ENCODE measurements around the gene SQOR.

Gene SQOR

DNA sequence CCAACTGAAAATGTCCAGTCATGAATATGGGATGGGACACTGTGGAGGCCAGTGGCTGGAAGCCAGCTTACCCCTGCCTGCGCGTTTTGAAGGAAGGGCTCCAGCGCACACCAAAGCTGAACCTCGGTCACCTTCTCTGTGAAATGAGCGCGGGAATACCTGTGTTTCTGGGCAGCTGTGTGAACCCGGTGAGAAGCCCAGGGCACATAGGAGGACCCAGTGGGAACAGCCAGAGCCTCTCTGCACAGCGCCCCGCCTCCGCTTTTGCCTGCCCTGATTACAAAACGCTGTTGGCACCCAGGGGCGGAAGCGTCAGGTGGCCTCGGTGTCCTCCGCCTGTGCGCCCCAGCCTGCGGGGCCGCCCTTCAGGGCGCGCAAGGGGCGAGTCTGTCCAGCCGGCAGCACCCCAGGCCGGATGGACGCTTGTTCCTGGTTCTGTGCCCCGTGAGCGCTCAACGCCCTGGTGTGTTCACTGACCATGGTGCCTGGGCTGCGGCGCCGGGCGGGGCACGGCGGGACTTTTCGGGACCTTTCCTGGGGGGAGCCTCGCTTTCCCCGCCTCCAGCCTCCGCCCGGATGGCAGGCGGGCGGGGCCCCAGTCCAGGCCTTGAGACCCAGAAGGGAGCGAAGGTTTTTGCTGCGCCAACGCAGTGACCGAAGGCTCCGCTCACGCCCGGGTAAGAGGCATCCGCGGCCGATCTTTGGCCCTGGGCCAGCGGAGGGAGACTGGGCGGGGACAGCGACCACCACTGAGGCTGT, at the start of gene SQOR:
Gene SQOR, plus strand, starts transcription at position 598 of the 759 bp plus-strand sequence. CDS start 23,895 bp downstream, outside the sequence.
- no peak for DNase-seq

DNA sequence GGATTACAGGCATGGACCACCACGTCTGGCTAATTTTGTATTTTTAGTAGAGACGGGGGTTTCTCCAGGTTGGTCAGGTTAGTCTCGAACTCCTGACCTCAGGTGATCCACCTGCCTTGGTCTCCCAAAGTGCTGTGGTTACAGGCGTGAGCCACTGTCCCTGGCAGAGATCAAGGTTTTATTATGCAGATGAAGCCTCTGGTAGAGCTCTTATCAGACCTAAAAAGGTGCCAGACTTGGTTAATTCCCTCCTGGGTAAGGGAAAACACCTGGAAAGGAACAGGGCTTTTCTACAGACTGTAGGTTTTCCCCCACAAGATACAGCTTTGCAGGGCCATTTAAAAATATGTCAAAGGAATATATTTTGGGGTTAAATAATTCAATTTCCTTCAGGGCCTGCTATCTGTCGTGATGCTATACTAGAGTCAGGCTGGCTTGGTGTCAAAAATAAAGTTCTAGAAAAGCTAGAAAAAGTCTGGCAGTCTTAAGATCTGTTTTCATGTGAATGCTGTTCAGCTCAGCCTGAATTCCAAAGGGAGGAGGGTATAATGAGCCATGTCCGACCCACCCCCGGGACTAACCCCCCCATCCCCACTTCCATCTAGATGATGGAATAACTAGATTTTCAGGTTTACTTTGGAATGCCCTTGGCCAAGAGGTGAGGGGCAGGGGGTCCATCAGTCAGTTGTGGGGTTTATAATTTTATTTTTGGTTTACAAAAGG, 49.6 kb upstream of the SQOR start:
- DNase-seq = no peak

DNA sequence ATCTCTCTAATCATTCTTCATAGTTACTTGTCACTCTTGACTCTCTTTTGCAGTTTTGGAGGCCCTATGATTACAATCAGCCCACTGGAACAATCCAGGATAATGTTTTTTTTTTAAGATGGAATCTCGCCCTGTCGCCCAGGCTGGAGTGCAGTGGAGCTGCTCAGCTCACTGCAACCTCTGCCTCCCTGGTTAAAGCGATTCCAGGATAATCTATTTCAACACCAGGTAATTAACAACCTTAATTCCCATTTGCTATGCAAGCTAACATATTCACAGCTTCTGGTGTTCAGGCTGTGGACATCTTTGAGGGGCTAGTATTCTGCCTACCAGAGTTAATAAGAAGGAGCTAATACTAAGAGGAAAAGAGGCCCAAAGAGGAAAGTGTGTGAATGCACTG, 48.7 kb upstream of the SQOR start:
- DNase-seq = no peak

DNA sequence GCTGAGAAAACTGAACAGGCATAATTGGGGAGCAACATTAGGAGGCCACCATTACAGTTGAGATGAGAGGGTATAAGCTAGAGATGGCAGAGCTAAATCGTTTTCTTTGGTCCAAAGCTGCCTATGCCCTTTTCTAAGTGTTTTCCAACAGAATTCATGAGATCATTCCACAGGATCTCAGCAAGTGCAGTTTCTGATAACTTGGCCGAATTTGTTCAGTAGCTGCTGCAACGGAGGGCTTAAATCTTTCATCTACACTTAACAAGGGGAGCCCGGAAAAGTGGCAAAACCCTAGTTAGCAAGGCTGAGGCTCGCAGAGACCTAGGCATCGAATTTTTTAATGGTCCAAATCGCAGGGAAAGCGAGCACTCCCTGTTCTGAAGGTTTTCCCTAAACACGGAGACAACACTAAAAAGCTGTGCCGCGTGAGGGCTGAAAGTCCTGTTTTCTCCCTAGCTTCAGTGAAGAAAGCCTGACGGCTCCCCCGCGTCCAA, 48.2 kb upstream of the SQOR start:
- DNase-seq = no peak

DNA sequence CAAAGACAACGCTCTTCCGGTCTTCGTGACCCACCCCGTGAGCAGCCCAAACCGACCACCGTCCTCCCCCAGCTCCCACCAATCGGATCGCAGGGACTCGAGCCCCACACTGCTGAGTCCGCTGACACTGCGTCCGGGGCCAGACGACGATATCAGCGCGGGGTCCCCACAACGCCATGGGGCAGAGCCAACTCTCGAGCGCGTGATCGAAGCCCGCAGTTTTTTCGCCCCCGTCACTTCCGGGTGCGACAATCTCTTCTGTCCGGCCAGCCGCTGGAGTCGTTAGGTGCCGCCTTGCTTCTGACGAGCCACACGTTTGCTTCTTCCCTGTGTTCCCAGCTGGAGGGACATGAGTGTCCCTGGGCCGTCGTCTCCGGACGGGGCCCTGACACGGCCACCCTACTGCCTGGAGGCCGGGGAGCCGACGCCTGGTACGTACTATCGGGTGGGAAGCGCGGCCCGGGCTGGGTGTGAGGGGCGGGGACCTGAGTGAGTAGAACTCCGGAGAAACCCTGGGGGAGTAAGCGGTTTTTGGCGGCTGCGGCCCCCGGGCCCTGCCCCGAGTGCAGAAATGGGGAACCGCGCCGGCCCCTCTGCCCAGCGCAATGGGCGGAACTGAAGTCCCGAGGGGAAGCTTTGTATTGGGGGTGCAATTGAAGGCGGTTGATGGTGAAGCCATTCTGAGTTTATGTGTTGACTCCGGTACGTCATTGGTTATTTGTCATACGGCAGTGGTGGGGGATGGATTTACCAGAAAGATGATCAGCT, 47.5 kb upstream of the SQOR start, which contains the start of gene BLOC1S6:
Gene BLOC1S6, plus strand, starts transcription at position 285 of the 768 bp plus-strand sequence. Its CDS starts 65 bp downstream, at position 350.
- peak; percentile 99 for DNase-seq

DNA sequence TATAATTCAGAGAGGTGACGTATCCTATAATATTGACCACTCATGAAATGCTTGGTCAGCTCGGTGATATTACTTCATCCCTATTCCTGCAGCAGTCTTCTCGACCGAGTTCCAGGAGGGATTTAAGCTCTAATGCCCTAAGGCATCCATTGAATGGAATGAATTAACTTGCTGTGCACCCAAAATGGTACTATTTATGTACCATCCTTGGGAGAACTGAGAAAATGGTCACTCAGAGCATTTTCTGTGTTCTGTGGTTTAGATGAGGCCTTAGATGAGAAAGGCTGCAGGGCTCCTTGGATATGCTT, 47.0 kb upstream of the SQOR start:
- DNase-seq = no peak

DNA sequence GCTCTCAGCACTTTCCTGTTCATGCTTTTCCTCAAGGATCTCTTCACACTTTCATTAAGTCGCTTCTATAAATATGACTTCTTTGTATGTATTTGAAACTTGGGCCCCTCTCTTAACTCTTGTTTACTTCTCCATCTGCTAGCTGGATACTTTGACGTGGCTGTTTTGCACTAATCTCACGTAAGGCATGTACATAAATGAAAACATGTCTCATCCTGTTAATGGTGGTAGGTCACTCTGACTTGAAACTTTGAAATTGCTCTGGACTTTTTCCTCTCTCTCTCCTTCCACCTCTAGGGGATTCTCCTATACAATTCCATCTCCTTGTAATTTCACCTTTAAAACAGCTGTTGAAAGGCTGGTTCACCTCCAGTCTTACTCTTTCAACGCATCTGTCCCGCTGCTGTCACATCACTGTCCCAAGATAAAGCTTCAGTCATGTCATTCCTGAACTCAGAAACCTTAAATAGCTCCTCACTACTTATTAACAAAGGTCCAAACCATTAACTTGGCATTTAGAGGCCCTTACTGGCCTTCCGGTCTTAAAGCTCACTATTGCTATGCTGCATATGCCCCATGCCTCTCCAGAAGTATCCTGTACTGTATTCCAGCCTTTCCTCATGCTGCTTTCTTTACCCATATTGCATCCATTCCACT, 46.5 kb upstream of the SQOR start:
- no peak for DNase-seq

DNA sequence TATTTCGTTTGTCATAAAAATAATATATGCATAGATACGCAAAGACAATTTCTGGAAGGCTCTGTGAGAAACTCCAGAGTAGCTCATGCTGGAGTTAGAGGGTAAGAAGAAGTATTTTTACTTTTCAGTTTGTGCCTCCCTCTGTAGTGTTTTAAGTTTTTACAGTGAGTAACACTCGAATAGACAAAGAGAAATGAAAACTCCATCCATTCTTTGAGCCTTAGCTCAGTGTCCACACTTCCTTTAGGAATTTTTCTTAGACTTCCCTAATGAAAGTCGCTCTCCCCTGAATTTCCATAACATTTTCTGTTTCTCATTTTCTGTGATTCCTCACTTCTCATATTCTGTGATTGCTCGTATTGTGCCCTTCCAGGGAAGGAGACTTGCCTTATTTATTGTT, 45.6 kb upstream of the SQOR start:
- no peak for DNase-seq

DNA sequence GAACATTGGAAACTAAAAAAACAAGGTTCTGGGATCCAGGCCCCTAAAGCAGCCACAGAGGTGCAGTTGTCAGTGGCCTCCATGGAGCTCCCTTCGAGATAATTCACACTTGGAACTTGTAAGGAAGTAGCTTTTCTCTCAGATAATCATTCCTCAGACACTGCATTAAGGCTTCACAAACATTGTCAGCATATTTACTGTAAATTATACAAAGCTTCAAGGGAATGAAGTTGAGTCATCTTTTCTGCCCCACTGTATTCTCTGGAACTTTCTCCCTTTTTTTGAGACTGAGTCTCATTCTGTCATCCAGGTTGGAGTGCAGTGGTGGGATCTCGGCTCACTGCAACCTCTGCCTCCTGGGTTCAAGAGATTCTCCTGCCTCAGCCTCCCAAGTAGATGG, 40.5 kb upstream of the SQOR start:
- no peak for DNase-seq

DNA sequence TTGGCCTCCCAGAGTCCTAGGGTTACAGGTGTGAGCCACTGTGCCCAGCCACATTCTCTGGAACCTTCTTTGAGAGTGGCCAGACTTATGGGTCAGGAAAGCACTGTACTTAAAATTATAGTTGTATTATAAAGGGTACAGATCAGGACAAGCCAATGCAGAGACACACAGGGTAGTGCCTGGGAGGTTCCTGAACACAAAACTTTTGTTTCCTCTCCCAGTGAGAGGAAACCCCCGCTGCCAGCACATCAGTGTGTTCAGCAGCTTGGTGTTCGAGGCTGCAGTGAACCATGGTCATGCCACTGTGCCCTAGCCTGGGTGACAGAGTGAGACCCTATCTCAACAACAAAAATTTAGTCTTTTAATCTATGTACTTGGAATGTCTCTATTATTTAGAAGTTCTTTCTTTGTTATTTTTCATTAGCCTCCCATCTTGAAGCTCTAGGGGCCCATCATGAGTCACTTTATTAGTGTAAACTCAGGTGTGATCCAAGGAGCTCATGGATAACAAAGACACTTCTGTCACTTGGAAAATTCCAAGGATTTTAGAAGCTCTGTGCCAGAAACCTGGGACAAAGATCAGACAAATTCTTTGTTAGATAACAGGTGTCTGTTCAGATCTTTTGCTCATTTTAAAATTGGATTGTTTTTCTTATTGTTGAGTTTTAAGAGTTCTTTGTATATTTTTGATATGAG, 39.8 kb upstream of the SQOR start:
- DNase-seq = no peak

DNA sequence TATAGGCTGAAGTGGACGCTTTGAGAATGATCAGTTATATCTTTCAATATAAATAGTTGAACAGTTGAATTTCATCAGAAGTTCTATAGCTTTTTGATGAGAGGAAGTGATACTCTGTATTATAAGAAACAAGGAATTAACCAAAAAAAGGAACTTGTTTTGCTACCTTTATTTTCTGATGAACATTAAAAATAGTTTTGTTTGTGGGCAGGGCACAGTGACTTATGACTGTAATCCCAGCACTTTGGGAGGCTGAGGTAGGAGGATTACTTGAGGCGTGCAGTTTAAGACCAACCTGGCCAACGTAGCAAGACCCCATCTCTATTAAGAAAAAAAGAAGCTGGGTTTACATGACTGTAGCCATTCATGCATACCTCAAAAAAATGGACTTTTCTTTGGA, 30.9 kb upstream of the SQOR start:
- no peak for DNase-seq

DNA sequence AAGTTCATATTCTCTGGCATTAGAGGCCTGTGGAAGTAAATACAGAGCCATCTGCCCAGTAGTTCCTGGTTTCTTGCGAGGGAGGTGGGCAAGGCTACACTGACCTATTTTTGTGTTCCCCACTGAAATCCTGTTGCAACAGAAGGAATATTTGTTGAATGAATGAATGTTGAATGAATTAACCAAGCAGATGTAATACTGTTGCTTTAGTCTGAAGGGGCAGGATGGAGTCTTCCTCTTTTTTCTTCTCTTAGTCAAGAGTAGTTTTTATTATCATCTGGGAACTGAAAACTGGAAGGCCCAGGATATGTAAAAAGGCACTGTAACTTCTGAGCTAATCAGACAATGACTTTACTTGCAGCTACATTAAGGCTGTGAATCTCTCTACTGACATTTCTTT, 30.5 kb upstream of the SQOR start:
- no peak for DNase-seq

DNA sequence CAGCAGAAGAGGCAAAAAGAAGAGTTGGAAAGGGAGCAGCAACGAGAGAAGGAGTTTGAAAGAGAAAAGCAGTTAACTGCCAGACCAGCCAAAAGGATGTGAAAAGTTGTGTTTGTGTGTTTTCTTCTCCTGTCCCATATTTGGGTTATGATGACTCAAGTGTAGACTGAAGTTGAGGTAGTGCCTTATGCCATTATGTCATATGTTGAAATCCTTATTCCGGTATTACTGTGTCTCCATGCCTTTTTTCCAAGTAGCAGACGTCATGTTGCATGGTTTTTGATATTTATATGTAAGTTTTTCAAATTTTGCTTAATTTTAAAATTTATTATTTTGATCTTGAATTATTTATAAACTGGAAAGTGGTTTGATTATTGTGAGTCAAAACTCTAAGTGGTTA, 28.4 kb upstream of the SQOR start:
- DNase-seq = no peak

DNA sequence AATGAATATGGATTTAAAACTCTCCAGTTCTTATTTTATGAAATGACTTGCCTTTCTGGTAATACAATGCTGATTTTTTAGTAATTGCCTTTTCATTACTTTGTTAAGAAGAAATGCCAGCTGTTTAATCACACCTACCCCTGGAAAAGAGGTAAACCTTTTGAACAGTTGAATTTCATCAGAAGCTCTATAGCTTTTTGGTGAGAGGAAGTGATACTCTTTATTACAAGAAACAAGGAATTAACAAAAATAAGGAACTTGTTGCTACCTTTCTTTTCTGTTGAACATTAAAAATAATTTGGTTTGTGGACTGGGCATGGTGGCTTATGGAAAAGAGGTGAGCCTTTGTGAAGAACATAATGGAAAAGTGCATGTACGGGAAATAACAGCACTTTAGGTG, 28.0 kb upstream of the SQOR start:
- DNase-seq = no peak

DNA sequence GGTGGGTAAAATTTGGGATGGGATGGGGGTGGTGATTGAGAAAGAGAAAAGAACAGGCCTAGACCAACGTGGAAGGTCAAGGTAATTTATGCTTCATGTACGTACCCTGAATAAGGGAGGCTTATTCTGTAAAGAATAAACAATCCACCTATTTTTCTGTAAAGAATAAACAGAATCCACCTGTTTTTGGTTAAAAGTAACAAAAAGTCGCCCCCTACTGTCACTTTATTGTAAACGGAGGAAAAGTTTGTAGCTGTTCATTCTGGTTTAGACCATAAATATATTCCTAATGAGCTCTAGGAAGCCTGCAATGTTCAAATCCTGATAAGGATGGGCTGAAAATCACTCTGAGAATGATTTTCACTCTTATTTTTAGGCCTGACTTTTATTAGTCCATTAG, 23.5 kb upstream of the SQOR start:
- DNase-seq = no peak

DNA sequence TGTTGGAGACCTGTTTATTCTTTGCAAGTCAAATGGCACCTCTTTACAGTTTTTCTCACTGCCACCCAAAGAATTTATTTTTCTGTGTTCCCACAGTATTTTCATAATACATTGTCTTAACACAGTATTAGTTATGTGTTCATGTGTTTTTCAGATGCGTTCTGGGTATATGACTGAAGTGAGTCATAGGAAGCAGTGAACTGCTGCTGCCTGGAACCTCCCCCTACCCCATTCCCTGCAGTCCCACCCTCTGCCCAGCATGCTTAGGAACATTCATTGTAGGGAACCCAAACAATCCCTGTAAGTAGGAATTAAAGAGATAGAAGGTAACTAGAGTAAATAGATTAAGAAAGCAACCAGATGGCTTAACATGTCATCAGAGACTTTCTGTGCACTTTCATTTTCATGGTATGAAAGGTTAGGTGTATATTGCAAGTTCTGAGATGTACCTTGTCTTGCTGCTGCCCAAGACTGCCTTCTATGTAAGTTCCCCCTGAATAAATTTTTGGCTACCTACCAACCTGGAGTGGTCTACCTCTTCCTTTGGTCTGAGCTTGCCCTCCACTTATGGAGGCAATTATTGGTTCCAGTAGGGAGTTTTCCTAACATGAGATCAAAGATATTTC, 21.9 kb upstream of the SQOR start:
- DNase-seq = no peak

DNA sequence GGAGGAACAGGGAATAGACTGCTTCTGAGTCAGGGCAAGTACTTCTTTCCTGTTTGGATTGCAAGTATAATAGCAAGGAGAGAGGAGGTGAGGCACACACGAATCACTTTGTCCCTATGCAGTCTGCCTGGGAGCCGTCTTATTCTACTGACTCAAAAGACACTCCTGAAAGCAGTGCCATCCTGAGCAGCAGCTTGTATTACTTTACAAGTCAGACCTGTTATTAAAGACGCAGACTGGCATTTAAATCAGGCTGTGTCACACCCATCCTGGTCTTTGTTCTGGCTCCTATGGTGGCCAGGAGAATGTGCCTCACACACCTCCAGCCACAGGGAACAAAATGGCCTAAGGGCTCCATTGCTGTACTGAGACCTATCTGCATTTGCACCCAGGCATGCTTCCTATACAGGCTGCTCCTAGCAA, 17.9 kb upstream of the SQOR start:
- DNase-seq = no peak

DNA sequence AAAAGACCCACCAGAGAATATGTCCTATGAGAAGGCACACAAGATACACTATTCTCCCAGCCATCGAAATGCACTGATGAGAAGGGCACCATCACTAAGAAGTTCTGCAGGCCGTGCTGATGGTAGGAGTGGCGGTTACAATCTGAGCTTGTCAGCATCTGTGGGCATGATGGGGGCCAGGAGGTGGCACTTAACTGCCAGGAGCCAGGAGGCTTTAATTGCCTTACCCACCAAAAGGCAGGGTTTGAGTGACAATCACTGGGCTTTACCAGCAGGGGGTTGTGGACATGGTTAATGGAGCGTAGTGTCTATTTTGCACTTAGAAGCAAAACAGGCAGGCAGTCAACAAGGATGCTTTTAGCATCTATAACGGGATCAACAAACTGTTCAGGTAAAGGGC, 16.0 kb upstream of the SQOR start:
- peak; percentile 62 for DNase-seq

DNA sequence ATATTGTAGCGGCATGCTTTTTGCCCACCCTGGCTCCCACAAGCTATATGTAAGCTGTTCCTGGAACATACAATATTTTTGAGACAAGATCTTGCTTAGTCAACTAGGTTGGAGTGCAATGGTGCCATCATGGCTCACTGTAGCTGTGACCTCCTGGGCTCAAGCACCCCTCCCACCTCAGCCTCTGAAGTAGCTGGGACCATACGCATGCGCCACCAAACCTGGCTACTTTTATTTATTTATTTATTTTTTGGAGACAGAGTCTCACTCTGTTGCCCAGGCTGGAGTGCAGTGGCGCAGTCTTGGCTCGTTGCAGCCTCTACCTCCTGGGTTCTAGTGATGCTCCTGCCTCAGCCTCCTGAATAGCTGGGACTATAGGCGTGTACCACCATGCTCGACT, 6.7 kb upstream of the SQOR start:
- DNase-seq = no peak

DNA sequence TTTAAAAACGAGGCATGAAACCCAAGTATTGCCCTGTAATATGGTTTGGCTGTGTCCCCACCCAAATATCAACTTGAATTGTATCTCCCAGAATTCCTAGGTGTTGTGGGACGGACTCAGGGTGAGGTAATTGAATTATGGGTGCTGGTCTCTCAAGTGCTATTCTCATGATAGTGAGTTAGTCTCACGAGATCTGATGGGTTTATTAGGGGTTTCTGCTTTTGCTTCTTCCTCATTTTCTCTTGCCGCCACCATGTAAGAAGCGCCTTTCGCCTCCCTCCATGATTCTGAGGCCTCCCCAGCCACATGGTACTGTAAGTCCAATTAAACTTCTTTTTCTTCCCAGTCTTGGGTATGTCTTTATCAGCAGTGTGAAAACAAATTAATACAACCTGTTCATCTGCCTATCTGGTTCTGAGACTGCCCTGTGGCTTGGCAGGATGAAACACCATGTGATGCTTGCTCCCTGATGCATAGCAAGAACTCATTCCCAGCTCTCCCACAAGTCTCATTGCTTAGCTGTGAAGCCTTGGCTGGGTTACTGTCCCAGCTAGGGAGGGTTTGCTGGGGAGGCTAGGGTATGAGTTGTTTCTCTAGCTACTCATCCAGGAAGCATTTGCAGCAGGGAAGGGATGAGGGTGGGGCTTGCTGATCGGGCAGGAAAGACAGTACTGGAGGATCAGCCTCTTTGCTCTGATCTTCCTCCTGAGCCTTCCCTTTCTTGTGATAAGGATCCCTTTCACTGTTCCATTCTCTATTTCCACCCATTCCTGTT, 3.7 kb upstream of the SQOR start:
- no peak for DNase-seq

DNA sequence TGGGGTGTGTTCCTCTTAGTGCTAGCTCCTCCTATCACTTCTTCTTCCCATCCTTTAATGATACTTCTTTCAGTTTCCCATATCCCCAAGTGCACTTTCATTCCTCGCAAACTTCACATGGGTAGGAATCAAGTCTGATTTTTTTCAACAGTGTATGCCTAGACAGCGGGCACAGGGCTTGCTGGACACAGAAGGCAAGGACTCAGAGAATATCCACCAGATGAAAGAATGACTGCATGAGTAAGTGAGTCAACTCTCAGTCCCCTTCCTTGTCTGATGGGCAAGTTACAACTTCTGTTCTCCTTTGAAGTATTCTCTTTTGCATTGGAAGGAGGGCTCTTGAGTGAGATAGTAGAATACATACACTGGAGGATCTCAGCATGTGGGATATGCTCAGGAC, 3.1 kb upstream of the SQOR start:
- DNase-seq = no peak

Data from retina (tissue), 1 donor.